ENCODE data around the gene NPC1L1.

NPC1L1 gene

GRCh38 chr7:44549457-44549856 is 8.3 kb upstream of the NPC1L1 start:
- no peak overlapping the region for H3K4me2 ChIP-seq (ENCODE audit: low read length)

GRCh38 chr7:44548893-44549292 is 7.8 kb upstream of the NPC1L1 start:
- Histone ChIP-seq H2BK120ac (ENCODE audit: low read depth, low read length) (no peak overlapping the region), H3K9ac (ENCODE audit: low read length) (no peak overlapping the region), H3K23ac (ENCODE audit: low read length) (no peak overlapping the region), H2BK15ac (replicated peaks; ENCODE audit: low read depth) (no peak overlapping the region), H3K18ac (ENCODE audit: low read length) (no peak overlapping the region), H3K4me2 (ENCODE audit: low read length) (no peak overlapping the region), H4K5ac (ENCODE audit: low read length) (no peak overlapping the region), H3K79me2 (ENCODE audit: control insufficient read depth, insufficient read depth, low read length) (no peaks in the 10 kb centered on the region), H3K36me3 (ENCODE audit: control insufficient read depth, insufficient read depth, low read length) (no peaks in the 10 kb centered on the region), H4K8ac (ENCODE audit: low read depth, low read length) (no peak overlapping the region), H3K27ac (ENCODE audit: low read depth, low read length) (no peak overlapping the region), H3K4ac (ENCODE audit: low read depth, low read length) (no peak overlapping the region), H3K79me1 (ENCODE audit: low read length) (no peaks in the 10 kb centered on the region), H3K4me1 (ENCODE audit: control insufficient read depth, low read depth, low read length) (no peaks in the 10 kb centered on the region), H2BK5ac (ENCODE audit: low read length) (no peak overlapping the region), H2AK5ac (ENCODE audit: low read length) (no peak overlapping the region), H3K56ac (ENCODE audit: low read length) (no peak overlapping the region), H3K27me3 (ENCODE audit: insufficient read depth, low read length, poor library complexity) (no peaks in the 10 kb centered on the region), H3K4me3 (ENCODE audit: low read length) (no peak overlapping the region)
- no peak for DNase-seq
- no CpG with 5 or more reads among the region's 3 CpGs for WGBS (ENCODE audit: extremely low coverage, insufficient coverage, low lambda C conversion rate)

More at GRCh38 chr7:44549457-44549856, 8.3 kb upstream of the NPC1L1 start:
- Histone ChIP-seq H3K18ac (ENCODE audit: low read length) (no peak overlapping the region), H4K5ac (ENCODE audit: low read length) (no peak overlapping the region), H4K8ac (ENCODE audit: low read depth, low read length) (no peak overlapping the region), H3K27me3 (ENCODE audit: insufficient read depth, low read length, poor library complexity) (no peaks in the 10 kb centered on the region), H3K36me3 (ENCODE audit: control insufficient read depth, insufficient read depth, low read length) (no peaks in the 10 kb centered on the region), H3K56ac (ENCODE audit: low read length) (no peak overlapping the region), H2BK5ac (ENCODE audit: low read length) (no peak overlapping the region), H3K4me3 (ENCODE audit: low read length) (no peak overlapping the region), H3K79me2 (ENCODE audit: control insufficient read depth, insufficient read depth, low read length) (no peaks in the 10 kb centered on the region), H3K27ac (ENCODE audit: low read depth, low read length) (no peak overlapping the region), H2BK120ac (ENCODE audit: low read depth, low read length) (no peak overlapping the region), H2BK15ac (replicated peaks; ENCODE audit: low read depth) (no peak overlapping the region), H3K4ac (ENCODE audit: low read depth, low read length) (no peak overlapping the region), H3K79me1 (ENCODE audit: low read length) (no peaks in the 10 kb centered on the region), H3K4me1 (ENCODE audit: control insufficient read depth, low read depth, low read length) (no peaks in the 10 kb centered on the region), H3K23ac (ENCODE audit: low read length) (no peak overlapping the region), H2AK5ac (ENCODE audit: low read length) (no peak overlapping the region), H3K9ac (ENCODE audit: low read length) (no peak overlapping the region)
- WGBS (ENCODE audit: extremely low coverage, insufficient coverage, low lambda C conversion rate): no CpG with 5 or more reads among the region's 3 CpGs
- DNase-seq: no peak

GRCh38 chr7:44547536-44548231 is 6.6 kb upstream of the NPC1L1 start:
- Histone ChIP-seq H2BK15ac (replicated peaks; ENCODE audit: low read depth) (no peak overlapping the region), H3K4me3 (ENCODE audit: low read length) (no peak overlapping the region), H2BK120ac (ENCODE audit: low read depth, low read length) (no peak overlapping the region)

GRCh38 chr7:44541876-44542610 is 913 bp upstream of the NPC1L1 start:
- H3K27ac ChIP-seq (ENCODE audit: low read depth, low read length): no peak overlapping the region
- H3K18ac ChIP-seq (ENCODE audit: low read length): no peak overlapping the region
- H2BK120ac ChIP-seq (ENCODE audit: low read depth, low read length): no peak overlapping the region
- no peak overlapping the region for H2AK5ac ChIP-seq (ENCODE audit: low read length)
- DNase-seq: no peak
- H3K9ac ChIP-seq (ENCODE audit: low read length): no peak overlapping the region
- H3K79me2 ChIP-seq (ENCODE audit: control insufficient read depth, insufficient read depth, low read length): no peaks in the 10 kb centered on the region
- H4K5ac ChIP-seq (ENCODE audit: low read length): no peak overlapping the region
- H3K27me3 ChIP-seq (ENCODE audit: insufficient read depth, low read length, poor library complexity): no peaks in the 10 kb centered on the region
- H3K23ac ChIP-seq (ENCODE audit: low read length): no peak overlapping the region
- H2BK5ac ChIP-seq (ENCODE audit: low read length): no peak overlapping the region
- no peaks in the 10 kb centered on the region for H3K4me1 ChIP-seq (ENCODE audit: control insufficient read depth, low read depth, low read length)
- H3K36me3 ChIP-seq (ENCODE audit: control insufficient read depth, insufficient read depth, low read length): no peaks in the 10 kb centered on the region
- no peak overlapping the region for H3K4ac ChIP-seq (ENCODE audit: low read depth, low read length)
- WGBS (ENCODE audit: extremely low coverage, insufficient coverage, low lambda C conversion rate): no CpG with 5 or more reads among the region's 6 CpGs
- H4K8ac ChIP-seq (ENCODE audit: low read depth, low read length): no peak overlapping the region
- no peak overlapping the region for H3K56ac ChIP-seq (ENCODE audit: low read length)
- H3K4me2 ChIP-seq (ENCODE audit: low read length): no peak overlapping the region
- no peaks in the 10 kb centered on the region for H3K79me1 ChIP-seq (ENCODE audit: low read length)
- no peak overlapping the region for H3K4me3 ChIP-seq (ENCODE audit: low read length)
- H2BK15ac ChIP-seq (replicated peaks; ENCODE audit: low read depth): no peak overlapping the region

More at GRCh38 chr7:44547536-44548231, 6.6 kb upstream of the NPC1L1 start:
- no peak overlapping the region for H3K27ac ChIP-seq (ENCODE audit: low read depth, low read length)
- H4K8ac ChIP-seq (ENCODE audit: low read depth, low read length): no peak overlapping the region
- no peak for DNase-seq
- no peak overlapping the region for H3K4me2 ChIP-seq (ENCODE audit: low read length)
- H3K36me3 ChIP-seq (ENCODE audit: control insufficient read depth, insufficient read depth, low read length): no peaks in the 10 kb centered on the region
- H3K79me1 ChIP-seq (ENCODE audit: low read length): no peaks in the 10 kb centered on the region
- H3K4ac ChIP-seq (ENCODE audit: low read depth, low read length): no peak overlapping the region
- H3K27me3 ChIP-seq (ENCODE audit: insufficient read depth, low read length, poor library complexity): no peaks in the 10 kb centered on the region
- no peak overlapping the region for H3K23ac ChIP-seq (ENCODE audit: low read length)
- H2AK5ac ChIP-seq (ENCODE audit: low read length): no peak overlapping the region
- no CpG with 5 or more reads among the region's 6 CpGs for WGBS (ENCODE audit: extremely low coverage, insufficient coverage, low lambda C conversion rate)
- no peak overlapping the region for H3K18ac ChIP-seq (ENCODE audit: low read length)
- no peaks in the 10 kb centered on the region for H3K79me2 ChIP-seq (ENCODE audit: control insufficient read depth, insufficient read depth, low read length)
- H4K5ac ChIP-seq (ENCODE audit: low read length): no peak overlapping the region
- H3K4me1 ChIP-seq (ENCODE audit: control insufficient read depth, low read depth, low read length): no peaks in the 10 kb centered on the region
- H3K9ac ChIP-seq (ENCODE audit: low read length): no peak overlapping the region
- H3K56ac ChIP-seq (ENCODE audit: low read length): no peak overlapping the region
- no peak overlapping the region for H2BK5ac ChIP-seq (ENCODE audit: low read length)

GRCh38 chr7:44540592-44541027 is 520 bp downstream of the NPC1L1 start:
- Histone ChIP-seq H3K4me2 (ENCODE audit: low read length) (no peak overlapping the region), H2AK5ac (ENCODE audit: low read length) (no peak overlapping the region), H3K4me1 (ENCODE audit: control insufficient read depth, low read depth, low read length) (no peaks in the 10 kb centered on the region), H3K56ac (ENCODE audit: low read length) (no peak overlapping the region), H2BK15ac (replicated peaks; ENCODE audit: low read depth) (no peak overlapping the region), H3K4ac (ENCODE audit: low read depth, low read length) (no peak overlapping the region), H3K23ac (ENCODE audit: low read length) (no peak overlapping the region), H3K27ac (ENCODE audit: low read depth, low read length) (no peak overlapping the region), H4K5ac (ENCODE audit: low read length) (no peak overlapping the region), H3K18ac (ENCODE audit: low read length) (no peak overlapping the region), H3K36me3 (ENCODE audit: control insufficient read depth, insufficient read depth, low read length) (no peaks in the 10 kb centered on the region), H3K79me1 (ENCODE audit: low read length) (no peaks in the 10 kb centered on the region), H3K9ac (ENCODE audit: low read length) (no peak overlapping the region), H2BK120ac (ENCODE audit: low read depth, low read length) (no peak overlapping the region), H2BK5ac (ENCODE audit: low read length) (no peak overlapping the region), H3K79me2 (ENCODE audit: control insufficient read depth, insufficient read depth, low read length) (no peaks in the 10 kb centered on the region), H3K27me3 (ENCODE audit: insufficient read depth, low read length, poor library complexity) (no peaks in the 10 kb centered on the region), H3K4me3 (ENCODE audit: low read length) (no peak overlapping the region), H4K8ac (ENCODE audit: low read depth, low read length) (no peak overlapping the region)
- DNase-seq: no peak
- WGBS (ENCODE audit: extremely low coverage, insufficient coverage, low lambda C conversion rate): no CpG with 5 or more reads among the region's 5 CpGs

Measured in mesendoderm (in vitro differentiated cells).